Measurements from ENCODE around the gene MYO3B. TPM values are rescaled to one million over a fixed set of nuclear protein-coding genes. Genes with fewer than 3 reads are reported as not detected.

MYO3B gene
- total RNA-seq, 4 donors from 2014 or later: 0.48 TPM; not detected in 3

DNA sequence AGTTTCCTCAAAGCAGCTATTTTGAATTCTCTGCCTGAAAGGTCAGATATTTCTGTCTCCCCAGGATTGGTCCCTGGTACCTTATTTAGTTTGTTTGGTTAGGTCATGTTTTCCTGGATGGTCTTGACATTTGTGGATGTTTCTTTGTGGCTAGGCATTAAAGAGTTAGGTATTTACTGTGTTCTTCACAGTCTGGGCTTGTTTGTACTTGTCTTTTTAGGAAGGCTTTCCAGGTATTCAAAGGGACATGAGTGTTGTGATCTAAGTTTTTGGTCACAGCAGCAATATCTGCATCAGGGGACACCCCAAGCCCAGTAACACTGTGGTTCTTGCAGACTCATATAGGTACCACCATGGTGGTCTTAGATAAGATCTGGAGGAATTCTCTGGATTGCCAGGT, 11.8 kb downstream of the MYO3B start:
- intact Hi-C loops (cut with DNase I; ENCODE audit: low total_unique reads) (no loop called here), in situ Hi-C loops (cut with MboI; ENCODE audit: low pct_ligation_motif_present in 1 of 4, low pct_unique_long_range_greater_than_20kb in 1 of 4, low sequenced_read_pairs in 3 of 4) (no loop called here)
- no peak for TF ChIP-seq EP300 (IDR thresholded peaks at IDR 0.05; ENCODE audit: low read depth)
- no peak for TF ChIP-seq POLR2A (IDR thresholded peaks at IDR 0.05)
- TF ChIP-seq POLR2AphosphoS5 (IDR thresholded peaks at IDR 0.05): no peak
- TF ChIP-seq, protein P1, sequence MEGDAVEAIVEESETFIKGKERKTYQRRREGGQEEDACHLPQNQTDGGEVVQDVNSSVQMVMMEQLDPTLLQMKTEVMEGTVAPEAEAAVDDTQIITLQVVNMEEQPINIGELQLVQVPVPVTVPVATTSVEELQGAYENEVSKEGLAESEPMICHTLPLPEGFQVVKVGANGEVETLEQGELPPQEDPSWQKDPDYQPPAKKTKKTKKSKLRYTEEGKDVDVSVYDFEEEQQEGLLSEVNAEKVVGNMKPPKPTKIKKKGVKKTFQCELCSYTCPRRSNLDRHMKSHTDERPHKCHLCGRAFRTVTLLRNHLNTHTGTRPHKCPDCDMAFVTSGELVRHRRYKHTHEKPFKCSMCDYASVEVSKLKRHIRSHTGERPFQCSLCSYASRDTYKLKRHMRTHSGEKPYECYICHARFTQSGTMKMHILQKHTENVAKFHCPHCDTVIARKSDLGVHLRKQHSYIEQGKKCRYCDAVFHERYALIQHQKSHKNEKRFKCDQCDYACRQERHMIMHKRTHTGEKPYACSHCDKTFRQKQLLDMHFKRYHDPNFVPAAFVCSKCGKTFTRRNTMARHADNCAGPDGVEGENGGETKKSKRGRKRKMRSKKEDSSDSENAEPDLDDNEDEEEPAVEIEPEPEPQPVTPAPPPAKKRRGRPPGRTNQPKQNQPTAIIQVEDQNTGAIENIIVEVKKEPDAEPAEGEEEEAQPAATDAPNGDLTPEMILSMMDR (IDR thresholded peaks at IDR 0.05): no peak
- no peak overlapping the region for H3K27ac ChIP-seq
- H3K4me1 ChIP-seq: no peaks in the 10 kb centered on the region
- no peak overlapping the region for H3K4me3 ChIP-seq
- no peak for DNase-seq
- H3K27me3 ChIP-seq: no peaks in the 10 kb centered on the region
- H3K36me3 ChIP-seq: no peaks in the 10 kb centered on the region
- H3K9me3 ChIP-seq: peaks cover 3 to 11% of the 10 kb centered on the region in 2 donors

DNA sequence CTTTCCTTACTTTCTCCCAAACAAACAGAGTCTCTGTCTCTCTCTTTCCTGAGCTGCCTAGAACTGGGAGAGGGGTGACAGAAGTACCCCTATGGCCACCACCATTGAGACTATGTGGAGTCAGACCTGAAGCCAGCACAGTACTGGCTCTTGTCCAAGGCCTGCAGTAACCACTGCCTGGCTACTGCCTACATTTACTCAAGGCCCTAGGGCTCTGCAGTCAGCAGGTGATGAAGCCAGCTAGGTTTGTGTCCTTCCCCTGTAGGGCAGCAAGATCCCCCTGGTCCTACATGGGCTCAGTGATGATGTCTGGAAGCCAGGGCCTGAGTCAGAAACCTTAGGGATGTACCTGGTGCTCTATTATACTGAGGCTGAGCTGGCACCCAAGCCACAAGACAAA, 12.2 kb downstream of the MYO3B start:
- Histone ChIP-seq H3K9me3 (peaks cover 3 to 9% of the 10 kb centered on the region in 2 donors), H3K4me3 (no peak overlapping the region), H3K4me1 (no peaks in the 10 kb centered on the region), H3K27ac (no peak overlapping the region), H3K36me3 (no peaks in the 10 kb centered on the region), H3K27me3 (no peaks in the 10 kb centered on the region)
- no peak for DNase-seq
- TF ChIP-seq, protein P1 (IDR thresholded peaks at IDR 0.05): no peak
- TF ChIP-seq POLR2A (IDR thresholded peaks at IDR 0.05): no peak
- TF ChIP-seq POLR2AphosphoS5 (IDR thresholded peaks at IDR 0.05): no peak
- TF ChIP-seq EP300 (IDR thresholded peaks at IDR 0.05; ENCODE audit: low read depth): no peak
- in situ Hi-C loops (cut with MboI; ENCODE audit: low pct_ligation_motif_present in 1 of 4, low pct_unique_long_range_greater_than_20kb in 1 of 4, low sequenced_read_pairs in 3 of 4): no loop called here
- intact Hi-C loops (cut with DNase I; ENCODE audit: low total_unique reads): no loop called here

DNA sequence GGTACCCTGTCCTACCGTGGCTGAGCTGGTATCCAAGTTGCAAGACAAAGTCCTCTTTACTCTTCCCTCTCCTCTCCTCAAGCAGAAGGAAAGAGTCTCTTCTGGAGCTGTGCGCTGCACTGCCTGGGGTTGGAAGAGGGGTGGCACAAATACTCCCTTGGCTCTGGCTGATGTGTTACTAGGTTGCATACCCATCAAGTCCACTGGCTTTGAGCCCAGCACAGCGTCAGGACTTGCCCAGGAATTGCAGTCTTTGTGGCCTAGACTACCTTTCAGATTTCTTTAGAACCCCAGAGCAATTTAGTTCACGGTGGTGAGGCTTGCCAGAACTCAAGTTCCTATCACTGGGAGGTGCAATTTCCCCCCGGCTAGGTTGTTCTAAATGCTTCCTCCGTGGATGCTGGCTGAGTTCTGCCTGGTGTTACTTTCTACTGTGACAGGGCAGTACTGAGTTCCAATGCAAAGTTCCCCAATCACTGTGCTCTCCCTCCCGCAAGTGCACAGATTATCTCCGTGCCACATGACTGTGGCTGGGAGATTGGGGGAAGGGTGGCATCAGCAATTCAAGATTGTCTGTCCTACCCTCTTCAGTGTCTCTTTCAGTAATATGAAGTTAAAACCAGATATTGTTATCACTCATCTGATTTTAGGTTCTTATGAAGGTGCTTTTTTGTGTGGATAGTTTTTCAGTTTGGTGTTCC, 13.4 kb downstream of the MYO3B start:
- 78 to 93% methylated on average over 3 to 8 of the region's 8 CpGs for WGBS, 2 donors (ENCODE audit: low coverage in 1 of 2)
- Histone ChIP-seq H3K36me3 (no peaks in the 10 kb centered on the region), H3K9me3 (peaks cover 3% of the 10 kb centered on the region in 2 donors), H3K4me3 (no peak overlapping the region), H3K27ac (no peak overlapping the region), H3K27me3 (no peaks in the 10 kb centered on the region), H3K4me1 (no peaks in the 10 kb centered on the region)
- intact Hi-C loops (cut with DNase I; ENCODE audit: low total_unique reads) (no loop called here), in situ Hi-C loops (cut with MboI; ENCODE audit: low pct_ligation_motif_present in 1 of 4, low pct_unique_long_range_greater_than_20kb in 1 of 4, low sequenced_read_pairs in 3 of 4) (no loop called here)
- DNase-seq: no peak
- TF ChIP-seq EP300 (IDR thresholded peaks at IDR 0.05; ENCODE audit: low read depth) (no peak), POLR2AphosphoS5 (IDR thresholded peaks at IDR 0.05) (no peak), POLR2A (IDR thresholded peaks at IDR 0.05) (no peak)
- TF ChIP-seq, protein P1 (IDR thresholded peaks at IDR 0.05): no peak

- 79 to 81% methylated on average over 3 of the region's 3 CpGs for WGBS, 2 donors (ENCODE audit: low coverage in 1 of 2)
- DNase-seq: no peak
- Histone ChIP-seq H3K27ac (no peak overlapping the region), H3K9me3 (no peaks in the 10 kb centered on the region), H3K4me3 (no peak overlapping the region), H3K27me3 (no peaks in the 10 kb centered on the region), H3K4me1 (no peaks in the 10 kb centered on the region), H3K36me3 (no peaks in the 10 kb centered on the region)
- TF ChIP-seq, protein P1 (IDR thresholded peaks at IDR 0.05): no peak
- no peak for TF ChIP-seq POLR2A (IDR thresholded peaks at IDR 0.05)
- no peak for TF ChIP-seq POLR2AphosphoS5 (IDR thresholded peaks at IDR 0.05)
- no peak for TF ChIP-seq EP300 (IDR thresholded peaks at IDR 0.05; ENCODE audit: low read depth)
- in situ Hi-C loops (cut with MboI; ENCODE audit: low pct_ligation_motif_present in 1 of 4, low pct_unique_long_range_greater_than_20kb in 1 of 4, low sequenced_read_pairs in 3 of 4): no loop called here
- intact Hi-C loops (cut with DNase I; ENCODE audit: low total_unique reads): no loop called here
Observed at GRCh38 chr2:170196963-170197362, 19.0 kb downstream of the MYO3B start.
